GM18873 (cell line): ENCODE measurements around the gene SGK2.

ENCODE experiments used
- ATAC-seq: cut with Tn5 transposase; IDR thresholded peaks from one replicate; pipeline ENCODE4 v1.9.1; 2021; ENCODE audit warnings: mild to moderate bottlenecking, moderate library complexity, moderate number of reproducible peaks; ENCODE audit not compliant: unreplicated experiment, low FRiP score

Gene SGK2

DNA sequence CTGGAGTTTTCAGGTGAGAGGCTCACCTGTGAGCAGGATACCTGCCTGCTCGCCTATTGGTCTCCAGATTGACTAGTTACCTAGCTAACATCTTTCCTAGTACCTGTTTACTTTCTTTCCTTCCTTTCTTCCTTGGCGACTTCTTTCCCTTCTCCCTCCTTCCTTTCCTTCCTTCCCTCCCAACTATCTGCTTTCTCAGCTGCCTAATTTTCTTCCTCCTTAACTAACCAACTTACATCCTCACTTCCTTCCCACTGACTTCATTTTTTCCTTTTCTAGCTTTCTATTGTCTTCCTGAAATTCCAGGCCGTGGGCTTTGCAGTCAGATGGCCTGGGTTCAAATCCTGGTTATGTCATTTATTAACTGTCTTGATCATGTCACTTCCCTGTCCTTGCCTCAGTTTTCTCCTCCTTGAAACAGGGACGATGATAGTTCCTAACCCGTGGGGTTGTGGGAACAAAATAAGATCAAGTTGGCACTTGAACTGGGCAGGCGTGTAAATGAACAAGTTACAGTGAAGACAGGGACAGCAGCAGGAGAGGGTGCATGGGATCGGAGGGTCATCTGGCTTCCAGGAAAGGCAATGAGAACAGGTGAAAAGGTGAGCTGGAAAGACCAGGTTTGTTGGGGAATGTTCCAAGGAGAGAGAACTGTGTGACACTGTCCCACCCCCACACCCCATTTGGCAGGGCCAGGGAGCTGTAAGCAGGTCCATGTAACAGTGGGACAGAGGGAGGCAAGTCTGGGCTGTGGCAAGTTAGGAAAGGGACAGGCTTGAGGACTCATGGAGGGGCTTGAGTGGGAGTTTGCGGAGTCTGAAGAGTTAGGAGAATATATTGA, 540 bp downstream of the SGK2 start:
- ATAC-seq, result no peak

DNA sequence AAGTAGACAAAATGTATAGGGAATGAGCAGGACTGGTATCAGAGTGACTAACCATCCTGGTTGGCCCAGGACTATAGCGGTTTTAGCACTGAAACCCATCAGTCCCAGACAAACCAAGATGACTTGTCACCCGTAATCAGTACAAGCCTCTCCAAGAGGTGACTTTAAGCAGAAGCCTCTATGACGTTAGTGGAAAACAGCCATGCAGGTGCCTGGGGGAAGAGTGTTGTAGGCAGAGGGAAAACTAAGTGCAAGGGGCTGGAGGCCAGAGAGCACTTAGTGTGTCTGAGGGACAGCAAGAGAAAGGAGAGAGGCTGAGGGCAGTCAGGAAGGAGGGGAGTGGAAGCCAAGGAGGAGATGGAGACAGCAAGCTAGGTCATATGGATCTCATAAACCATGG, 2.1 kb downstream of the SGK2 start:
- ATAC-seq, result no peak

DNA sequence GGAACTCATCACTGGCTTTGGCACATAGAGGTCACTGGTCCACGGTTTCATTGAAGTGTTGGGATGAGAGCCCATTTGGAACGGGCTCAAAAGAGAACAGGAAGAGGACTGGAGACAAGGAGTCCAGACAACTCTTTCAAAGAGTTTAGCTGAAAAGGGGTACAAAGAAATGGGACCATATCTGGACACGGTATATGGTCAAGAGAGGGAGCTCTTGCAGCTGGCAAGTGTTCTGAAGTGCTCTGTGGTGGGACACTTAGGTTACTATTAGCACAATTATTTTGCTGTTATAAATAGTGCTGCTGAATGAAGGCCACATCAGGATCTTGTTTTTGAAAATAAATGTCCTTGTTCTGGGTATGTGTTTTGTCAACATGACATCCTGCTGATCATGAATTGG, 4.6 kb downstream of the SGK2 start:
- ATAC-seq, result no peak

DNA sequence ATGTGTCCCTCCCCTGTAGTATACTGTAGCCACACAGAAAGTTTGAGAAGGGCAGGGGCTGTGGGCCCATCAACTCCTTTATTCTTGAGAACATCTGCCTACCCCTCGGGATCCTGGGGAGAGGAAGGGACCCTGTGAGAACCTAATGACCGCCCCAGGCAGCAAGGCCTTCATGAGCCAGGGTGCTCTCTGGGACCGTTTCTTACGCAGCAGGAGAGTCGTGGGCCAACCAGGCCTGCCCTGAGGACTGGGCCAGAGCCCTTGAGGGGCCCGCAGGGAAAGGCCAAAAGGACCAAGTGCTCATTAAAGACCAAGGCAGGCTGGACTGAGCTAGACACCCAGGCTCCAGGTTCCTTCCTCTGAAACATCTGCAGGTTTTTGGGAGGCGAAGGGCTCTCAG, 5.2 kb downstream of the SGK2 start:
- no peak for ATAC-seq

DNA sequence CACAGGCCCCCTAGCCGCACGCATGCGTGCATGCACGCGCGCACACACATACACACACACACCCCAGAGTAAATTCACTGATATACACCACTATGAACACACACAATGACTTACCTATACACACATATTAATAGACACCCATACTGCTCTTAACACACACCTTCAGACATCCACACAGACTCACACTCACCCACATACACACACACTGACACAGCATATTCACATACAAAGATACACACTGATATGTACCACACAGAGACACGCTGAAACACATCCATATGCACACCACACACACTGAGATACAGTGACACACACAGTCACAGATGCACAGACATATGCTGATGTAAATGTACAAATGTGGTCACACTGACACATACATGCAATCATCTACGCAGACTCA, 5.6 kb downstream of the SGK2 start:
- ATAC-seq, result no peak

DNA sequence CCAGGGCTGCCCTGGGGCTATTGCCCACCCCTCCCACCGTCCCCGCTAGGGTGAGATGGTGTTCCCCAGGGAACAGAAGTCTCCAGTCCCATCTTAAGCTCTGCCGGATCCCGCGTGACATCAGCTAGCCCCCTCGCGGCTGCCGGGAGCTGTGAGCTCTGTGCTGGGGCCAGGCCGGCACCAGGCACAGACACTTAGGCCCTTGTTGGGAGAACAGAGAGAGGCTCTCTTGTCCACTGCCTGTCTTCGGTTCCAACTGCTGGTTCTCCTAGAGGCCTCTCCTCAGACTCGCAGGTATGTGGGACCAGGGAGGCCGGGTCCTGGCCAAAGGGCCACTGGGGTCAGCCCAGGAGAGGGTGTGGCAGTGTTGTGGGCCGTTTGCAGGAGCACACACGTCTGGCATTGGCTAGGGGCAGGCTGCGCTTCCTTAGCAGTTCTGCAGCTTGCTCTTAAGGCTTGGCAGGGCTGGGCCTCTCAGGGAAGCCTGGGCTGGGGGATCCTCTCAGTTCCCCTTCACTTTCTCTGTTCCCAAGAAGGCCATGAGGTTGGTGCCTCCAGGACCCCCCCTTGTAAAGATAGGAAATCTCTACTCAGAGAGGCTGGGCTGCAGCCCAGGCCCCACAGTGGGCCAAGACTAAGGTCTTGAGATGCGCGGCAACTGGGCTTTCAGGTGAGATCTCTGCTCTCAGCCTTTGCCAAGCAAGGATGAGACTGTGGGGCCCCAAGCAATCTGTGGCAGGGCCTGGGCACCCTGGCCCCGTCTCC, 6.3 kb downstream of the SGK2 start:
- no peak for ATAC-seq

DNA sequence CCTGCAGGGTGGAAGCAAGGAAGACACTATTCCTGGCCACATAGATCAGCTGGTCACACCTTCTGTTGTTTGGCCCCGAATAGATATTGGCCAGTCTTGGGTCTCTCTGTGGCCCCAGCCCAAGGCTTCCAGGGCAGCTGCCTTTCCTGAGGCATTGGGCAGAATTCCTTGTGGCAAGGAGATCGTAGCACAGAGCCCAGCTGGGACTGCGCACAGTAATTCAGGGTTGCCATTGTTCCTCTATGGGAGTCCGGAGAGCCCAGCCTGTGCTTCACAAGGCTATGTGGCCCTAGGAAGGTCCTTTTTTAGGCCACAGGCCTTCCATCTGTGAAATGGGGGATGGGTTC, 6.9 kb downstream of the SGK2 start:
- no peak for ATAC-seq

DNA sequence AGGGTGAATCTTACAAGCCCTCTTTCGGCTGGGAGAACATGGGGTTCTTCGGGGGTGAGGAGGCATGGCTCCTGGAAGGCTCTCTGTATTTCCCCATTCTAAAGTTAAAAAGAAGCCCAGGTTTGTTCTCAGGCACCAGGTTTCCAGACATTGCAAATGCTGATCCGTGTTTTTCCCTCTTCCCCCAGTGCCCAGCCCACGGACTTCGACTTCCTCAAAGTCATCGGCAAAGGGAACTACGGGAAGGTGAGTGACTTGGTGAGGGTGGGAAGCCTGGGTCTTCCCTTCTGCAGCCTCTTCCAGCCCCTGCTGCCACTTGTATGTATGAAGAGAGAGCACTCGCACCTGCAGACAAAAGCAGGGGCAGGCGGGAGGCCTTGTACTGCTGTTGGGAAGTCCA, 8.7 kb downstream of the SGK2 start:
- no peak for ATAC-seq

DNA sequence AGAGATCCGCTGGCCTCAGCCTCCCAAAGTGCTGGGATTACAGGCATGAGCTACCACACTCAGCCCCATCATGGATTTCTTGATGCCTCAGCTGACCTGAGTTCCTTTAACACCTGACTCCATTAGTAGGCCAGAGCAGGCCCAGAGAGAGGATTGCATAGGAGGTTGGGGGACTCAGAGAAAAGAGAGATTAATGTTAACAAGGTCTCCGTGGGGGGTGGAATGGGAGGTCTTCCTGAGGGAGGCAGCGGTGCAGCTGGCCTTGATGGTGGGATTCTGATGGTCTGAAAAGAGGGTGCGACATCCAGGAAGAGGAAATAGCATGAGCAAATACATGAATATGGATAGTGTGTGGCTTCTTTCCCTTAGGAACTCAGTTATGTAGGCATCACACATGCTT, 9.9 kb downstream of the SGK2 start:
- ATAC-seq, result no peak

DNA sequence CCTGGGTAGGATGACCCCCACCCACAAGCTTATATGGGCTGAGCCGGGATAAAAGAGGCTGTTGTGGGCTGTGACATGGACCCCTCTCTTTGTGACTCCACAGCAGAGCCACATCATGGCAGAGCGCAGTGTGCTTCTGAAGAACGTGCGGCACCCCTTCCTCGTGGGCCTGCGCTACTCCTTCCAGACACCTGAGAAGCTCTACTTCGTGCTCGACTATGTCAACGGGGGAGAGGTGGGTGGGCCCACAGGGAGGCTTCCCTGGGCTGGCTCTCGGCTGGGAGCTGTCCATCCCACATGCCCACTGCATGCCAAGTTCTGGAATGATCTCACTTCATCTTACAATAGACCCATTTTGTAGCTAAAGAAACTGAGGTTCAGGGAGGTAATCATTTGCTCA, 10.5 kb downstream of the SGK2 start:
- ATAC-seq, result no peak

DNA sequence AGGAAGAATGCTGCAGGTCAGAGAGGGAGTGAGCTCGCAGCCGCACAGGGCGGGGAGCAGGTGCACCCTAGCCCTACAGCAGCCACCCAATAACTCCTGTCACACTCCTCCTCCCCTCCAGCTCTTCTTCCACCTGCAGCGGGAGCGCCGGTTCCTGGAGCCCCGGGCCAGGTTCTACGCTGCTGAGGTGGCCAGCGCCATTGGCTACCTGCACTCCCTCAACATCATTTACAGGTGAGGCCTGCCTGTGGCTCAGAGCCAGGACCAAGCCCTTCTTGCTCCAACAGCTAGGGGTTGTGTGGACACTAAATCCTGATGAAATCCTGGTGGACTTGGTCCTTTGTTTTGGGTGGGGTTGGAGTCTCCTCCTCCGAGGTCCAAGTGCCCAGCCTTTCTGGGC, 11.7 kb downstream of the SGK2 start:
- no peak for ATAC-seq

DNA sequence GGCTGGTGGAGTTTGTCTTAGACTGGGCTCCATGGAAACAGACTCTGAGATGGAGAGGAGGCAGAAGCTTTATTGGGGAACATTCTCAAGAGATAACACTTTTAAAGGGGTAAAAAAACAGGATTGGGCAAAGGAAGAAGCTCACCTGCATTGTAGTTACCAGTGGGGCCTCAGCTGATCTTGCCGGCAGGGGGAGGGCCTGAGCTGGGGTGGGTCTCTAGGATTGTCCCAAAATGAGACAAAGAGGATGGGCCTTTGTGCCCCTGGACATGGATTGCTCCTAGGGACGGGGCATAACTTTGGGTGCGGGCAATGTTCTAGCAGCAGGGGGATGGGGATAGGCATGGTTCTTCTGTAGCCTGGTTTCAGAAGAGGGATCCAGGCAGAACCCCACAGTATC, 12.5 kb downstream of the SGK2 start:
- no peak for ATAC-seq

DNA sequence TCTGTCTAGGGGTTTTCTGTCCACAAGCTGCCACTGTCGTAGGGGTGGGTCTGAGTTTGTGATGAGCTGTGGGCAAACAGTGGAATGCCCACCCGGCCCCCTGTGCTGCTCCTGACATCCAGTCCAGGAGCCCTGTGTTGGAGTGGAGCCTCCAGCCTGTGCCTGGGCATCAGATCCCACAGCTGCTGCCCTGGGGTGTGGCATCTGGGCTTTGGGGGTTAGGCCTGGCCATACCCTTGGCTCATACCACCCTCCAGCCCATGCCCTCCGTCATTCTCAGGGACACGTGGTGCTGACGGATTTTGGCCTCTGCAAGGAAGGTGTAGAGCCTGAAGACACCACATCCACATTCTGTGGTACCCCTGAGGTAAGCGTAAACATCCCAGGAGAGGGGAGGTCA, 12.9 kb downstream of the SGK2 start:
- no peak for ATAC-seq

DNA sequence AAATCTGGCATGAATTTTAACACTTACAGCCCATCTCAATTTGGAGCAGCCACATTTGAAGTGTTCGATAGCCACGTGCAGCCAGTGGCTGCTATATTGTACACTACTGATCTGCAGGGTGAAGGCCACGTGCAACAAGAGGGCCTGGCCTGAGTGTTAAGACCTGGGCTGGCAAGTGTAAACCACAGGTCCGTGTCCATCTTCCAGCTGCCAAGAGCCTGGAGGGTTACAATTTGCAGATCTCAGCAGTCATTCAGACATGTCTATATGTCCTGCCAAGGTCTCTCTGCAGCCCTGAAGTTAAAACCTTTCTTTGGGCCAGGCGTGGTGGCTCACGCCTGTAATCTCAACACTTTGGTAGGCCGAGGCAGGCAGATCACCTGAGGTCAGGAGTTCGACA, 14.1 kb downstream of the SGK2 start:
- ATAC-seq, result no peak

DNA sequence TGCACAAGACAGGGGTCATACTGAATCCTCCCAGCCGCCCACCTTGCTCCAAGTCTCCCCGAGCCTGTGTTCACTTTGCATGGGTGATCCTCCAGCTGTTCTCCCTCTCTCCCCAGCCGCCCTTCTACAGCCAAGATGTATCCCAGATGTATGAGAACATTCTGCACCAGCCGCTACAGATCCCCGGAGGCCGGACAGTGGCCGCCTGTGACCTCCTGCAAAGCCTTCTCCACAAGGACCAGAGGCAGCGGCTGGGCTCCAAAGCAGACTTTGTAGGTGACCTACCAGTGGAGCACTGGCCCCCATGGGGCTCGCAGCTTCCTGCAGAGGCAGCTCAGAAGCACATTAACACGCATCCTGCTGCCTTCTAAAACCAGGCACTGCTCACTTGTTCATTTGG, 17.3 kb downstream of the SGK2 start:
- ATAC-seq, result no peak

DNA sequence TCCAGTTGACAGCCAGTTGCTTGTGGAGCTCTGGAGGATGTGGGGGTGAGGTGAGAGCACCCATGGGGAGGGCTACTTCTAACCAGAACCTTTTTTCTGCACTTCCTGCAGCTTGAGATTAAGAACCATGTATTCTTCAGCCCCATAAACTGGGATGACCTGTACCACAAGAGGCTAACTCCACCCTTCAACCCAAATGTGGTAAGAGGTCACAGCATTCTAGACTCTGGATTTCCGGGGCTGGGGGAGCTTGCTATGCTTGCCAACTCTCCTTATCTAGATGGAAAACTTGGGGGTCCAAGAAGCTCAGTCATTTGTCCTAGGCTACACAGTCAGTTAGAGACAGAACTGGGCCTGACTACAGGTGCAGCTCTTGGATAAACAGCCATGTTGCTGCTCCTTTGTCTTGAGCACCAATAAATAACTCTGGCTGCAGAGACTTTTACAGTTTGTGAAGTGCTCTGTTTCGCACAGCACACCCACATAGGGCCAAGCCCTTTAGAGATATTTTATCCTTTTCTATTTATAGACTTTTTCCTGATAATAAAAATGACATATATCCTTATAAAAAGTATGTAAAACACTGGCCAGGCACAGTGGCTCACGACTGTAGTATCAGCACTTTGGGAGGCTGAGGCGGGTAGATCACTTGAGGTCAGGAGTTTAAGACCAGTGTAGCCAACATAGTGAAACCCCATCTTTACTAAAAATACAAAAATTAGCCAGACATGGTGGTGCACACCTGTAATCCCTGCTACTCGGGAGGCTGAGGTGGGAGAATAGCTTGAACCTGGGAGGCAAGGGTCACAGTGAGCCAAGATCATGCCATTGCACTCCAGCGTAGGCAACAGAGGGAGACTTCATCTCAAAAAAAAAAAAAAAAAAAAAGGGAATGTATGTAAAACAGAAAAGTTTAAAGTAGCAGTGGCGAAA, 21.3 kb downstream of the SGK2 start:
- no peak for ATAC-seq

DNA sequence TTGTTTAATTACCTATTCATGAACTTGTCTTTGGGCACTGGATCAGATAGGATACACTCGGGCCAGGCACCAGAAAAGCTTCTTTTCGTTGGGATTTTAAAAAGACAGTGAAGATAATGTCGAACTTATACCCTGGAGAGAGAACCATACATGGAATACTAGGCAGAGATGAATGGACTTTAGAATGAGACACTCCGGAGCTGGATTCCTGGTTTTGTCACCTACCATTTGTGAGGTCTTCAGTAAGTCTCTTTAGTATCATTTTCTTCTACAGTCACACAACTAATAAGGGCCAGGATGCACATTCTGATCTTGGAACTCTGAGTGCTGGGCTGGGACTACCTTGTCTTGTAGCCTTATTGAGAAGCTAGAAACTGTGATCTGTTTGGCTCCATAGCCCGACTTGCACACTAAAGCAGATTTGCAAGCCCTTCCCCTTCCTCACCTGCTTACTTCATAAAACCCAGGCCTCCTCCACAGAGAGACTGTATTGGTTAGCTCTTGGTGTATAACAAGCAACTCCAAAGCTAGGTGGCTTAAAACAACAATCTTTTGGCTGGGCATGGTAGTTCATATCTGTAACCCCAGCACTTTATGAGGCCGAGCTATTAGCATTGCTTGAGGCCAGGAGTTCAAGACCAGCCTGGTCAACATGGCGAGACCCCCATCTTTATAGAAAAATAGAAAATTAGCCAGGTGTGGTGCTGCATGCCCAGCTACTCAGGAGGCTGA, 24.5 kb downstream of the SGK2 start:
- no peak for ATAC-seq

DNA sequence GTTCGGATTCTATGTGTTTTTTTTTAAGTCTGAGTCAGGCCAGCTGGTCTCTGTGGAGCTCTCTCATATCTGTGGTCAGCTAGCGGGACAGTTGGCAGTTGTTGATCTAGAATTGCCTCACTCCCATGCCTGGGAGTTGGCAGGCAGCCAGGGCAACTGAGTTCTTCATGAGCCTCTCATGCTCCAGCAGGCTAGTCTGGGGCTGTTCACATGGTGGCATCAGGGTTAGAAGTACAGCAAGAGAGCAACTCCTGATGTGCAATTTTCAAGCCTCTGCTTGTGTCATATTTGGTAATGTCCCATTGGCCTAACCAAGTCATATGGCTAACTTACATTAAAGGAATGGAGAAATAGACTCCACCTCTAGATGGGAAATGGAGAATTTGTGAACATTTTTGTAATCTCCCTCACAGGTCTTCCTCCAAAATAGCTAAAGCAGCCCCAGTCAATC, 25.2 kb downstream of the SGK2 start:
- no peak for ATAC-seq

DNA sequence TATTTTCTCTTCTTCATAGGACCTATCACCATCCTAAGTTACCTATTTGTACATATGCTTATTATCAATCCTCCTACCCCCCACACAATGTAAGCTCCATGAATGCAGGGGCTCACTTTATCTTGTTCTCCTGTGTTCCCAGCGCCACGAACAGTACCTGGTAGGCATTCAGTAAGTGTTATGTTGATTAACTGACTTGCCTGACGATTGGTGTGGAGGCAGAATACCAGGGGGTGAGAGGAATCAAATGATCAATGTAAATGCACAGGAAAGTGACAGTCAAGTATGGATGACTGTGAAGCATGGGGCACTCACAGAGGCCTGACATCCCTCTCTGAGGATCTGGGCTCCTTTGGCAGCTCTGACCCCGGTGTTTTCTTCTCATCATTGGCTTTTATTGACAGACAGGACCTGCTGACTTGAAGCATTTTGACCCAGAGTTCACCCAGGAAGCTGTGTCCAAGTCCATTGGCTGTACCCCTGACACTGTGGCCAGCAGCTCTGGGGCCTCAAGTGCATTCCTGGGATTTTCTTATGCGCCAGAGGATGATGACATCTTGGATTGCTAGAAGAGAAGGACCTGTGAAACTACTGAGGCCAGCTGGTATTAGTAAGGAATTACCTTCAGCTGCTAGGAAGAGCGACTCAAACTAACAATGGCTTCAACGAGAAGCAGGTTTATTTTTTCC, 25.8 kb downstream of the SGK2 start:
- ATAC-seq, result no peak

DNA sequence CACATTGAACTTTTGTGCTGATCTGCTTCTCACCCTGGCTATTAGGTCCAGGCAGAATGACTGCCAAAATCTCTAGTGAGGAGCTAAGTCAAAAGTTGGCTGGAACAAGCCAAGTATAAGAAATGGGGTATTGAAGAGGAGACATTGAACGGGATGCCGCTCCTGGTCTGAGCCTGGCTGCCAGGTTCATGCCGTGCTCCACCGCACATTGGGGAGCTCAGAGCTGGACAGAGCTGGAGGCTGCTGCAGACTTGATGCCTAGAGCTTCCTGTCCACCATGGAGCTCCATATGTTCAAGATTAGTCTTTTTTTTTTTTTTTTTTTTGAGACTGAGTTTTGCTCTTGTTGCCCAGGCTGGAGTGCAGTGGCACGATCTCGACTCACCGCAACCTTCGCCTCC, 27.8 kb downstream of the SGK2 start:
- ATAC-seq, result no peak
